Mesendoderm (in vitro differentiated cells): ENCODE results near the gene TSHZ2.

Experiments
- DNase-seq: peaks from one replicate; pipeline ENCODE4 v3.0.0; 2013
- H2AK5ac ChIP-seq: 2 replicates; pipeline ENCODE4 v1.6.1; 2013; ENCODE audit warnings: low read length, inconsistent platforms
- H2BK120ac ChIP-seq: 2 replicates; pipeline ENCODE4 v1.6.1; 2013; ENCODE audit warnings: low read depth, mild to moderate bottlenecking, low read length, moderate library complexity, mixed read lengths
- H2BK15ac ChIP-seq: replicated peaks from 2 replicates; pipeline ENCODE4 v1.6.1; 2013; ENCODE audit warnings: low read depth, mild to moderate bottlenecking, moderate library complexity
- H2BK5ac ChIP-seq: 2 replicates; pipeline ENCODE4 v1.6.1; 2013; ENCODE audit warnings: low read length, inconsistent platforms
- H3K18ac ChIP-seq: 2 replicates; pipeline ENCODE4 v1.6.1; 2013; ENCODE audit warnings: mild to moderate bottlenecking, low read length, mixed read lengths
- H3K23ac ChIP-seq: one replicate; pipeline ENCODE4 v1.6.1; 2013; ENCODE audit warnings: low read length
- H3K27ac ChIP-seq: 2 replicates; pipeline ENCODE4 v1.5.1; 2013; ENCODE audit warnings: low read depth, mild to moderate bottlenecking, inconsistent platforms, low read length, moderate library complexity
- H3K27me3 ChIP-seq: 2 replicates; pipeline ENCODE4 v1.6.1; 2013; ENCODE audit warnings: low read length, control low read depth, mild to moderate bottlenecking, inconsistent platforms; ENCODE audit not compliant: insufficient read depth, poor library complexity
- H3K36me3 ChIP-seq: 2 replicates; pipeline ENCODE4 v1.6.1; 2013; ENCODE audit warnings: low read length, inconsistent platforms; ENCODE audit not compliant: control insufficient read depth, insufficient read depth
- H3K4ac ChIP-seq: one replicate; pipeline ENCODE4 v1.6.1; 2013; ENCODE audit warnings: low read depth, mild to moderate bottlenecking, low read length, moderate library complexity
- H3K4me1 ChIP-seq: 2 replicates; pipeline ENCODE4 v1.6.1; 2013; ENCODE audit warnings: low read depth, low read length, inconsistent platforms; ENCODE audit not compliant: control insufficient read depth
- H3K4me2 ChIP-seq: 2 replicates; pipeline ENCODE4 v1.6.1; 2013; ENCODE audit warnings: low read length
- H3K4me3 ChIP-seq: 2 replicates; pipeline ENCODE4 v1.5.1; 2013; ENCODE audit warnings: mild to moderate bottlenecking, low read length
- H3K56ac ChIP-seq: one replicate; pipeline ENCODE4 v1.6.1; 2013; ENCODE audit warnings: low read length
- H3K79me1 ChIP-seq: 2 replicates; pipeline ENCODE4 v1.6.1; 2013; ENCODE audit warnings: low read length, inconsistent platforms
- H3K79me2 ChIP-seq: 2 replicates; pipeline ENCODE4 v1.6.1; 2013; ENCODE audit warnings: mild to moderate bottlenecking, low read length; ENCODE audit not compliant: control insufficient read depth, insufficient read depth
- H3K9ac ChIP-seq: 2 replicates; pipeline ENCODE4 v1.6.1; 2013; ENCODE audit warnings: low read length, inconsistent platforms
- H4K5ac ChIP-seq: one replicate; pipeline ENCODE4 v1.6.1; 2013; ENCODE audit warnings: low read length
- H4K8ac ChIP-seq: one replicate; pipeline ENCODE4 v1.6.1; 2013; ENCODE audit warnings: low read depth, mild to moderate bottlenecking, control low read depth, low read length, moderate library complexity
- WGBS: extraction: QIAGEN DNeasy Blood & Tissue Kit; methylation state at CpG from one replicate; pipeline ENCODE4 v1.1.7; 2013; ENCODE audit warnings: low lambda C conversion rate, missing lambda C conversion rate; ENCODE audit not compliant: insufficient coverage; ENCODE audit errors: extremely low coverage; 5-methylcytosine and 5-hydroxymethylcytosine counted together

The TSHZ2 gene

GRCh38 chr20:53330601-53331140 is 358.5 kb downstream of the TSHZ2 start:
- Histone ChIP-seq H3K27ac (no peak overlapping the region), H3K4me3 (no peak overlapping the region), H3K18ac (no peak overlapping the region), H2AK5ac (no peak overlapping the region), H3K4me1 (peaks cover 2% of the 10 kb centered on the region), H3K4me2 (no peak overlapping the region), H4K5ac (no peak overlapping the region), H3K36me3 (no peaks in the 10 kb centered on the region), H3K4ac (no peak overlapping the region), H3K9ac (no peak overlapping the region), H4K8ac (no peak overlapping the region), H3K23ac (no peak overlapping the region), H3K79me2 (no peaks in the 10 kb centered on the region), H3K56ac (no peak overlapping the region), H3K27me3 (no peaks in the 10 kb centered on the region), H2BK120ac (peak overlapping the region; percentile 75), H2BK15ac (no peak overlapping the region), H3K79me1 (no peaks in the 10 kb centered on the region), H2BK5ac (no peak overlapping the region)
- no CpG with 5 or more reads among the region's 6 CpGs for WGBS
- DNase-seq, result no peak

GRCh38 chr20:53331151-53331973 is 359.2 kb downstream of the TSHZ2 start:
- peak; percentile 95 for DNase-seq
- Histone ChIP-seq H3K27me3 (no peaks in the 10 kb centered on the region), H2BK5ac (peak overlapping the region; percentile 35), H3K79me2 (no peaks in the 10 kb centered on the region), H2BK120ac (peak overlapping the region; percentile 75), H2AK5ac (no peak overlapping the region), H3K4me3 (no peak overlapping the region), H3K4me2 (no peak overlapping the region), H3K18ac (no peak overlapping the region), H3K79me1 (no peaks in the 10 kb centered on the region), H3K23ac (no peak overlapping the region), H4K8ac (no peak overlapping the region), H3K9ac (no peak overlapping the region), H3K36me3 (no peaks in the 10 kb centered on the region), H3K4ac (no peak overlapping the region), H4K5ac (no peak overlapping the region), H3K4me1 (peaks cover 2% of the 10 kb centered on the region), H3K56ac (no peak overlapping the region), H2BK15ac (no peak overlapping the region), H3K27ac (no peak overlapping the region)
- WGBS, result no CpG with 5 or more reads among the region's 12 CpGs

GRCh38 chr20:53332022-53332837 is 360.1 kb downstream of the TSHZ2 start:
- Histone ChIP-seq H3K79me2 (no peaks in the 10 kb centered on the region), H4K8ac (no peak overlapping the region), H4K5ac (no peak overlapping the region), H3K79me1 (no peaks in the 10 kb centered on the region), H3K23ac (no peak overlapping the region), H2BK5ac (peak overlapping the region; percentile 35), H3K9ac (no peak overlapping the region), H3K56ac (no peak overlapping the region), H3K27ac (no peak overlapping the region), H3K27me3 (no peaks in the 10 kb centered on the region), H3K4me1 (peaks cover 2% of the 10 kb centered on the region), H3K4ac (no peak overlapping the region), H3K4me3 (no peak overlapping the region), H2BK15ac (no peak overlapping the region), H3K18ac (no peak overlapping the region), H2BK120ac (no peak overlapping the region), H3K4me2 (no peak overlapping the region), H2AK5ac (no peak overlapping the region), H3K36me3 (no peaks in the 10 kb centered on the region)
- DNase-seq, result no peak
- WGBS, result no CpG with 5 or more reads among the region's 9 CpGs

GRCh38 chr20:53334861-53335260 is 362.7 kb downstream of the TSHZ2 start:
- Histone ChIP-seq H4K5ac (no peak overlapping the region), H2BK5ac (no peak overlapping the region), H3K27me3 (no peaks in the 10 kb centered on the region), H3K4ac (no peak overlapping the region), H3K9ac (no peak overlapping the region), H2BK15ac (no peak overlapping the region), H2AK5ac (no peak overlapping the region), H3K36me3 (no peaks in the 10 kb centered on the region), H3K18ac (no peak overlapping the region), H3K79me1 (no peaks in the 10 kb centered on the region), H4K8ac (no peak overlapping the region), H3K23ac (no peak overlapping the region), H3K79me2 (no peaks in the 10 kb centered on the region), H3K56ac (no peak overlapping the region), H3K4me3 (no peak overlapping the region), H3K4me1 (peaks cover 2% of the 10 kb centered on the region), H3K4me2 (no peak overlapping the region), H3K27ac (no peak overlapping the region), H2BK120ac (no peak overlapping the region)
- no peak for DNase-seq
- WGBS, result no CpG with 5 or more reads among the region's 8 CpGs

GRCh38 chr20:53335555-53335954 is 363.4 kb downstream of the TSHZ2 start:
- H4K8ac ChIP-seq, result no peak overlapping the region
- peaks cover 2% of the 10 kb centered on the region for H3K4me1 ChIP-seq
- no peak overlapping the region for H3K4ac ChIP-seq
- H3K23ac ChIP-seq, result no peak overlapping the region
- no peaks in the 10 kb centered on the region for H3K79me2 ChIP-seq
- peak; percentile 30 for DNase-seq
- no peaks in the 10 kb centered on the region for H3K36me3 ChIP-seq
- no CpG with 5 or more reads among the region's 6 CpGs for WGBS
- H3K4me3 ChIP-seq, result no peak overlapping the region
- H3K56ac ChIP-seq, result no peak overlapping the region
- no peak overlapping the region for H2BK120ac ChIP-seq
- no peak overlapping the region for H3K9ac ChIP-seq
- H3K18ac ChIP-seq, result no peak overlapping the region
- no peak overlapping the region for H4K5ac ChIP-seq
- no peaks in the 10 kb centered on the region for H3K79me1 ChIP-seq
- no peak overlapping the region for H2AK5ac ChIP-seq
- H3K27me3 ChIP-seq, result no peaks in the 10 kb centered on the region
- H3K27ac ChIP-seq, result no peak overlapping the region
- no peak overlapping the region for H2BK5ac ChIP-seq
- H2BK15ac ChIP-seq, result no peak overlapping the region
- H3K4me2 ChIP-seq, result no peak overlapping the region
